PC-3 (cell line): ENCODE data around the gene ASIC3. TPM values are rescaled to one million over a fixed set of nuclear protein-coding genes. Genes with fewer than 3 reads are reported as not detected.

Experiments
- ATAC-seq: fragments of 200-7000 bp; cut with Tn5 transposase; 2 replicates; pipeline ENCODE4 v1.9.1; 2020; ENCODE audit warnings: mild to moderate bottlenecking, moderate library complexity
- BruUV-seq: library from RNA; stranded (reverse); fragments of 400-500 nt; replicated peaks from 2 replicates; lab custom pipeline; 2021; lab: Mats Ljungman, UMichigan
- CTCF ChIA-PET: fragments of 300-600 bp; sonication (Branson Sonifier 250); formaldehyde crosslinking; loops from one replicate; lab custom pipeline; 2022; ENCODE audit warnings: antibody characterized with exemption; lab: Charles Lee
- POLR2A ChIA-PET: fragments of 300-600 bp; sonication (Branson Sonifier 250); formaldehyde crosslinking; loops from one replicate; lab custom pipeline; 2022; ENCODE audit warnings: antibody characterized with exemption; ENCODE audit not compliant: unreplicated experiment; lab: Charles Lee
- DNase-seq: peaks from one replicate; pipeline ENCODE4 v3.0.0-alpha.2; 2015
- H2AFZ ChIP-seq: fragments of 300-600 bp; sonication (generic); 2 replicates; pipeline ENCODE4 v1.6.0; 2016; ENCODE audit warnings: antibody characterized with exemption, low read length
- H3F3A ChIP-seq: fragments of 300-600 bp; sonication (generic); one replicate; pipeline ENCODE4 v1.6.0; 2017; ENCODE audit warnings: antibody characterized with exemption, low read length, control low read depth, mild to moderate bottlenecking; ENCODE audit not compliant: unreplicated experiment
- H3K27ac ChIP-seq: fragments of 300-600 bp; sonication (generic); 2 replicates; pipeline ENCODE4 v1.5.1; 2016; ENCODE audit warnings: mild to moderate bottlenecking, low read length
- H3K27me3 ChIP-seq: fragments of 300-600 bp; sonication (generic); 2 replicates; pipeline ENCODE4 v1.6.1; 2016; ENCODE audit warnings: low read length, mixed read lengths
- H3K36me3 ChIP-seq: fragments of 300-600 bp; sonication (generic); 2 replicates; pipeline ENCODE4 v1.6.1; 2016; ENCODE audit warnings: low read depth, mixed run types, low read length, mixed read lengths
- H3K4me1 ChIP-seq: fragments of 300-600 bp; sonication (generic); 2 replicates; pipeline ENCODE4 v1.5.1; 2016; ENCODE audit warnings: low read length; ENCODE audit not compliant: insufficient read depth
- H3K4me2 ChIP-seq: fragments of 300-600 bp; sonication (generic); 2 replicates; pipeline ENCODE4 v1.6.0; 2016; ENCODE audit warnings: low read length
- H3K4me3 ChIP-seq: fragments of 300-600 bp; sonication (generic); 2 replicates; pipeline ENCODE4 v1.5.1; 2016; ENCODE audit warnings: mild to moderate bottlenecking, low read length, mixed read lengths
- H3K79me2 ChIP-seq: fragments of 300-600 bp; sonication (generic); 2 replicates; pipeline ENCODE4 v1.6.1; 2017; ENCODE audit warnings: low read length, mixed read lengths
- H3K9ac ChIP-seq: fragments of 300-600 bp; sonication (generic); 2 replicates; pipeline ENCODE4 v1.6.0; 2016; ENCODE audit warnings: mild to moderate bottlenecking, low read length
- H3K9me2 ChIP-seq: fragments of 300-600 bp; sonication (generic); replicated peaks from 2 replicates; pipeline ENCODE4 v1.6.1; 2016; ENCODE audit warnings: mixed run types, low read length, mixed read lengths
- H3K9me3 ChIP-seq: fragments of 300-600 bp; sonication (generic); 2 replicates; pipeline ENCODE4 v1.6.1; 2016; ENCODE audit warnings: low read length, mixed read lengths
- H4K20me1 ChIP-seq: fragments of 300-600 bp; sonication (generic); 2 replicates; pipeline ENCODE4 v1.6.1; 2016; ENCODE audit warnings: low read length, mixed read lengths
- CTCF ChIP-seq: fragments of 300-600 bp; sonication (generic); conservative IDR thresholded peaks from 2 replicates; pipeline ENCODE4 v1.5.1; 2017; ENCODE audit warnings: antibody characterized with exemption, low read depth, mild to moderate bottlenecking, low read length
- EZH2 ChIP-seq: fragments of 300-600 bp; sonication (generic); IDR thresholded peaks from one replicate; pipeline ENCODE4 v1.6.1; 2017; ENCODE audit warnings: antibody characterized with exemption, mild to moderate bottlenecking, low read length; ENCODE audit not compliant: unreplicated experiment
- EZH2phosphoT487 ChIP-seq: fragments of 300-600 bp; sonication (generic); IDR thresholded peaks from 2 replicates; pipeline ENCODE4 v1.6.1; 2018; ENCODE audit warnings: mild to moderate bottlenecking, antibody characterized with exemption, low read length, borderline replicate concordance
- intact Hi-C: fragments of 100-400 bp; cut with micrococcal nuclease; formaldehyde crosslinking; loops from 2 replicates; pipeline ENCODE4 v1.9.0; 2023
- total RNA-seq: library from RNA; depleted of rRNA; stranded (reverse); fragments of >200 nt; gene quantifications from 2 replicates; pipeline ENCODE4 v1.2.3, GENCODE V29; 2014

The ASIC3 gene
- total RNA-seq, 1 experiment from 2014 or later: 1.7 TPM

- ATAC-seq (no peak), DNase-seq (no peak)
- no peaks in the 10 kb centered on the region for H3K27me3 ChIP-seq
- BruUV-seq: no TSS peak
- ChIA-PET POLR2A (no interaction called here), CTCF (no interaction called here)
- H3F3A ChIP-seq: no peaks in the 10 kb centered on the region
- H3K9me3 ChIP-seq: no peaks in the 10 kb centered on the region
- peaks cover 13% of the 10 kb centered on the region for H3K36me3 ChIP-seq
- peaks cover 9% of the 10 kb centered on the region for H3K4me1 ChIP-seq
- H3K27ac ChIP-seq: no peak overlapping the region
- H2AFZ ChIP-seq: no peak overlapping the region
- TF ChIP-seq CTCF: no peak
- TF ChIP-seq EZH2phosphoT487: no peak
- no peak for TF ChIP-seq EZH2
- H4K20me1 ChIP-seq: no peaks in the 10 kb centered on the region
- peaks cover 19% of the 10 kb centered on the region for H3K79me2 ChIP-seq
- no peak overlapping the region for H3K4me2 ChIP-seq
- intact Hi-C loops: loop anchor here (5.0 kb wide), 1 partner anchor 37 kb away; no protein-coding TSS in a partner anchor
- H3K4me3 ChIP-seq: no peak overlapping the region
- no peaks in the 10 kb centered on the region for H3K9me2 ChIP-seq
- H3K9ac ChIP-seq: no peak overlapping the region
These were observed 26.7 kb downstream of the ASIC3 start for GRCh38 chr7:151074817-151075661.

GRCh38 chr7:151075662-151075971 lies 27.3 kb downstream of the ASIC3 start:
- Histone ChIP-seq H3F3A (no peaks in the 10 kb centered on the region), H3K79me2 (peaks cover 24% of the 10 kb centered on the region), H3K4me2 (no peak overlapping the region), H3K27me3 (no peaks in the 10 kb centered on the region), H3K4me3 (no peak overlapping the region), H4K20me1 (no peaks in the 10 kb centered on the region), H3K9me3 (no peaks in the 10 kb centered on the region), H3K36me3 (peaks cover 13% of the 10 kb centered on the region), H3K9me2 (no peaks in the 10 kb centered on the region), H3K4me1 (peaks cover 9% of the 10 kb centered on the region), H3K27ac (no peak overlapping the region), H2AFZ (no peak overlapping the region), H3K9ac (no peak overlapping the region)
- intact Hi-C loops: loop anchor here (5.0 kb wide), 1 partner anchor 37 kb away; no protein-coding TSS in a partner anchor
- DNase-seq (no peak), ATAC-seq (no peak)
- ChIA-PET CTCF (no interaction called here), POLR2A (no interaction called here)
- no peak for TF ChIP-seq CTCF
- no peak for TF ChIP-seq EZH2
- TSS peak; percentile 40 for BruUV-seq

- CTCF ChIA-PET: no interaction called here
These were observed 27.7 kb downstream of the ASIC3 start for GRCh38 chr7:151075978-151076426.

More at GRCh38 chr7:151075978-151076426, 27.7 kb downstream of the ASIC3 start:
- no peaks in the 10 kb centered on the region for H3F3A ChIP-seq
- H3K9me3 ChIP-seq: no peaks in the 10 kb centered on the region
- H3K4me3 ChIP-seq: no peak overlapping the region
- H2AFZ ChIP-seq: no peak overlapping the region
- POLR2A ChIA-PET: no interaction called here
- H3K36me3 ChIP-seq: peaks cover 13% of the 10 kb centered on the region
- DNase-seq: no peak
- no peak for TF ChIP-seq EZH2phosphoT487
- TF ChIP-seq EZH2: no peak
- TF ChIP-seq CTCF: no peak
- no peaks in the 10 kb centered on the region for H3K9me2 ChIP-seq
- no peaks in the 10 kb centered on the region for H3K27me3 ChIP-seq
- ATAC-seq: no peak
- peaks cover 10% of the 10 kb centered on the region for H3K4me1 ChIP-seq
- peaks cover 24% of the 10 kb centered on the region for H3K79me2 ChIP-seq
- no peak overlapping the region for H3K4me2 ChIP-seq
- H4K20me1 ChIP-seq: no peaks in the 10 kb centered on the region
- H3K27ac ChIP-seq: no peak overlapping the region
- BruUV-seq: no TSS peak
- H3K9ac ChIP-seq: no peak overlapping the region
- intact Hi-C loops: loop anchor here (5.0 kb wide), 1 partner anchor 36 kb away; no protein-coding TSS in a partner anchor
